Suppressor macrophage treated with lipopolysaccharide for 4 hours (primary cell): Measurements from ENCODE around the gene SORCS2.

ENCODE experiments used
- DNase-seq: peaks from one replicate; pipeline ENCODE4 v3.0.0-alpha.2; 2020

SORCS2 gene

GRCh38 chr4:7744142-7744804, 551.9 kb downstream of the SORCS2 start:
- DNase-seq = peak; percentile 78

DNA sequence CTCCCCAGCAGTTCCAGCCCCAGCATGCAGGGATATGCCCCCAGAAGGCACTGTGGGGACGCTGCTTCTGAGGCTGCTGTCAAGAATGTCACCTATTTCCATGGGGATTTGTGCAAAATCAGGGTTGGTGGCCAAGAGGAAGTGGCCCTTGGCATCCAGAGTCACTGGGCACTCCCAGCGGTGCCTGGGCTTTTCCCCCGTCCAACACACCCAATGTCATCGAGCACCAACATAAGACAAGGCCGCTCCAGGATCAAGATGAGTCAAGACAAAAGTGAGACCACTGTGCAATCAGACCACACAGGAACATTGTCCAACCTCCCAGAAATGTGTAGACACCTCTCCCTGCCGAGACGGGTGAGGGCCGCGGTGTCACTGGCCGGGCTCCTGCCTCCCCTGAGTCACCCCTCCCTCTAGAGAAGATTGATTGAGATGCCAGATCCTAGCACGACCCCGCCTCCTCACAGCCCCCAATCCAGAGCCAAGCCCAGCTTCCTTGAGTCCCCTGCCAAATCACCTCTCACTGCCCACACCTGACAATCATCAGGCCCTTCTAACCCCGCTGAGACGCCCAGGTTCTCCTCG, 553.1 kb downstream of the SORCS2 start:
- peak; percentile 74 for DNase-seq

DNA sequence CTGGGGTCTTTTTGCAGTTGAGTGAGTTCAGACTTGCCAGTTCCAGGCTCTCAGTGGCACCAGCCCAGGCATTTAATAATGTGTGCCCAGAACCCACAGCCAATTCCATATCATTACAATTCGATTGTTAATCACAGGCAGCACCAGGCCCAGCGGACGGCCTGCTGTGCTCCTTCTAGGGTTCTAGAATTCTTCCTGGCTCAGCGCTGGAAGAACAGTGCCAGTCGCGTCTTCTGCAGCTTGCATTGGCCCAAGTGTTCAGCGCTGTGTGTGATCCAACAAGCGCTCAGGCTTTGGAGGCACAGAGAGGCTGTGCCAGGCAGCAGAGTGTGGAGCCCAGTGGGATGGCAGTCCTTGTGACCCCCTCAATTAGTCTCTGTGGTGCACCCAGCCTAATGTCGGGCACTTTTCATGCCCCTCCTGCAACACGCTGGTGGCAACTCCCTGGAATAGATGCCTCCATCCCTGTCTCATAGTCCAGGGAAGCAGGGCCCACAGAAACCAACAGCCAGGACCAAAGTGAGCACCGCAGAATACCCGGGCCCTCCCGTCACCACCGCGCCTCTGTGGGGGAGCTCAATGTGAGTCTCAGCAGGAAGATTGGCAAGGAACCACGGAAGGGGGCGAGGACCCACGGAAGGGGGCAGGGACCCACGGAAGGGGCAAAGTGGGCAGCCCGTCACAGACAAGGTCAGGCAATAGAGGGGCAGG, 554.2 kb downstream of the SORCS2 start:
- DNase-seq = no peak

- peak; percentile 47 for DNase-seq
Observed at GRCh38 chr4:7747062-7747385, 554.7 kb downstream of the SORCS2 start.

- no peak for DNase-seq
Observed at GRCh38 chr4:7747566-7747965, 555.2 kb downstream of the SORCS2 start.

GRCh38 chr4:7750523-7750922, 558.2 kb downstream of the SORCS2 start:
- no peak for DNase-seq

- no peak for DNase-seq
Observed at GRCh38 chr4:7750972-7751371, 558.6 kb downstream of the SORCS2 start.

- DNase-seq = no peak
Observed at GRCh38 chr4:7752649-7753048, 560.3 kb downstream of the SORCS2 start.

DNA sequence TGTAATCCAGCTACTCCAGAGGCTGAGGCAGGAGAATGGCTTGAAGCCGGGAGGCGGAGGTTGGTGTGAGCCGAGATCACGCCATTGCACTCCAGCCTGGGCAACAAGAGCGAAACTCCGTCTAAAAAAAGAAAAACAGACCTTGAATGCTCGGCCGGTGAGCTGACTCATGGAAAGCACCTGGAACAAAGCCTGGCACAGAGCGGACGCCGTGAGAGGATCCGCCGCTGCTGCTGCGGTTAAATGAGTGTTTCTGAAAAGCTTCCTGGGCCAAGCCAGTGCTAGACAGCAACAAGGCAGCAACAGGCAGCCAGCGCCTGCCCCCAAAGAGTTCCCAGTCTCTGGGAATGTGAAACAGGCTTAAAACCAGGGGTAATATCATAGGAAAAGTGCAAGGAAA, 560.9 kb downstream of the SORCS2 start:
- DNase-seq = no peak

DNA sequence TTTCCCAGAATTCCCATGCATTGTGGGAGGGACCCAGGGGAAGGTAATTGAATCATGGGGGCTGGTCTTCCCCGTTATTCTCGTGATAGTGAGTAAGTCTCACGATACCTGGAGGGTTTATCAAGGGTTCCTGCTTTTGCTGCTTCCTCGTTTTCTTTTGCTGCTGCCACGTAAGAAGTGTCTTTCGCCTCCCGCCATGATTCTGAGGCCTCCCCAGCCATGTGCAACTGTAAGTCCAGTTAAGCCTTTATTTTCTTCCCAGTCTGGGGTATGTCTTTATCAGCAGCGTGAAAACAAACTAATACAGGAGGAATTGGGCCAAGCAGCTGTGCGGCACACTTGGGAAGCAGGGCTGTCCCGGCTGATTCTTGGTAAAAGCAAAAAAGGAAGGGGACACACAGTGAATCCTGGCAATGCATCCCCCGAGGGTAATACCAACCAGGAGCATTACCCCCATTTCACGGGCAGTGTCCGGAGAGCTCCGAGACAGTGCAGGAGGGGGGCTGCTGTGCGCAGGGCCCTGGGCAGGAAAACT, 561.7 kb downstream of the SORCS2 start:
- no peak for DNase-seq

DNA sequence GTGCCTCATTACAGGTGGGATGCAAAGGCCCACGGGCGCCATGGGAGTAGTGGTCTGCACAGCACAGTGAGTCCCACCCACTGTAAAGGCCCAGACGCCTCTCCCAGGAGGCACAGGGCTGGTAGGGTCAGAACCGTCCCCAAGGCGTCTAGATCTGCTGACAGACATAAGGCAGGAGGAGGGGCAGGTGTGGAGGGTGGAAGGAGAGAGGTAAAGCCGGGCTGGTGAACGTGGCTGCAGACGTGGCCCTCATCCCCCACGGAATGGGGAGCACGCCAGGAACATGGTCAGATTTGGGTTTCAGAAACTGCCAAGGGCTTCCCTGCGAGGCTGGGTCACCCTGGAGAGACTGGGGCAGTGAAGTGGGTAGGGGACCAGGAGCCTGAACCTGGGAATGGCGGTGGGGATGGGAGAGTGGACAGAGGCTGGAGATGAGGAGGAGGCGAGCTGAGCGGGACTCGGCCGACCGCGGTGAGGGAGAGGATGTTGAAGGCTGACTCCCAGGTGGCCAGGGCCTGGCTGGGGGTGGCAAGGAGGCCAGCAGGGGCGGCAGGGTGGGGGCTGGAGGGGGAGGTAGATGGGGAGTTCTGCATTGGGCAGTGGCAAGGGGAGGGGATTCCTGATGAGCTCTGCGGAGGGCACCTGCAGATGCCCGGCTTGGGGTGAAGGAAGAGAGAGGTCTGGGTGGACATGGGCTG, 562.4 kb downstream of the SORCS2 start:
- DNase-seq = no peak

- no peak for DNase-seq
Observed at GRCh38 chr4:7755561-7755960, 563.2 kb downstream of the SORCS2 start.

DNA sequence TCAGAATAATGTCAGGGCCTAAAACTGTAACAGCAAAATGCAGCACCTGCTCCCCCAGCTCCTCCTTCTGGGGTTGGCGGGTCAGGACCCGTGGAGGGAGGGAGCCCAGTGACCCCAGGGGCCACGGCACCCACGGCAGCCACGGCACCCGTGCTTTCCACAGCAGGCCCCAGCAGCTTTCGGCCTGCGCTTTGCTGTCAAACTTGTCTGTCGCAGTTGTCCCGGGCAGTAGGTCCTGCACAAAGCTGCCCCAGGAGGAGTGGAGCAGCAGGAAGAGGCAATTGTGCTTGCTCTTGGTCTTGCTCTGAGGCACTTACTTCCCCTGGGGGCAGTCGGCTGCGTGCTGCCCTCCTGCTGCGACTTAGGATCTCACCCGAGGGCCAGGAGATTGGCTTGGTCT, 563.7 kb downstream of the SORCS2 start:
- DNase-seq = no peak

- peak; percentile 69 for DNase-seq
Observed at GRCh38 chr4:7756561-7757355, 564.4 kb downstream of the SORCS2 start.

DNA sequence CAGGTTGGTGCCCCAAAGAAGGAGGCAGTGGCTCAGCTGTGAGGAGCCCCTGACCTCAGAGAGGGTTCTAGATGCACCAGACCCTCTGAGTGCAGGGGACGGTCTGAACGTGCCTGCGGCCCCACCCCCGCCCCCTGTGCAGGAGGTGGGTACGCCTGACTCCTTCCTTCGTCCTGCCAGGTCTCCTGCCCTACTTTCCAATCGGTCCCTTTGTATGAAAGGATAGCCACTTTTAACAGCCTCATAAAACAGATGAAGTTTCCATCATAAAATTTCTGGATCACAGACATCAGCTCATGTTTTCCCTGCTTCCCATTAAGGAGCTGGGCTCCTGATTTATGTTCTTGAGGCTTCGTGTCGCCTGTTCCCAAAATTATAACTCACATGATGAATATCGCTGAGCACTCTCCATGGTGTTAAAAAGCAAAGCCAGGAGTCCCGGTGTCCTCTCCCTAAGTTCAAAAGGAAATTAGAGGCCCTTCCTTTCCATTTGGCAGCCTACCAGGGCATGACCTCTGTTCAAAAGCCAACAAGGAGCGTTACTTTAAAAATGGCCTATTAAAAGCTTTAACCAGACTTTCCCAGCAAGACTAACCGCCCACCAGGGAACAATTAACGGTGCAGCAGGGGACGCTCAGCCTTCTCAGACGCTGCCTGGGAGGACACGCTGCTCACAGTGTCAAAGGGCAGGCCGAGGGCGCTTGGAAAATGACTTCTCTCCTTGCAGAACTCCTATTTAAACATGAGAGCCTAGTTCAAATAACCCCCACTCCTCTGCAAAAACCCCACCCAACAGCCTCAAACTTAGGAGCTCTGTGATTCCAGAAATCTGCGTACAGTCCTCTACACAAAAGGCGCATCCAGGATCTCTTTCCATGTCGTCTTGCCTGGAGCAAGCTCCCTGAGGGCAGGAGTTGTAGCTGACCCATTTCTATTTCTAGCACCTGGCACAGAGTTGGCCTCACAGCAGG, 565.4 kb downstream of the SORCS2 start:
- no peak for DNase-seq

GRCh38 chr4:7758476-7758875, 566.1 kb downstream of the SORCS2 start:
- DNase-seq = no peak

- no peak for DNase-seq
Observed at GRCh38 chr4:7759216-7759615, 566.9 kb downstream of the SORCS2 start.

- DNase-seq = no peak
Observed at GRCh38 chr4:7759635-7760034, 567.3 kb downstream of the SORCS2 start.

- DNase-seq = no peak
Observed at GRCh38 chr4:7760228-7760627, 567.9 kb downstream of the SORCS2 start.

GRCh38 chr4:7760706-7761105, 568.4 kb downstream of the SORCS2 start:
- DNase-seq = no peak

DNA sequence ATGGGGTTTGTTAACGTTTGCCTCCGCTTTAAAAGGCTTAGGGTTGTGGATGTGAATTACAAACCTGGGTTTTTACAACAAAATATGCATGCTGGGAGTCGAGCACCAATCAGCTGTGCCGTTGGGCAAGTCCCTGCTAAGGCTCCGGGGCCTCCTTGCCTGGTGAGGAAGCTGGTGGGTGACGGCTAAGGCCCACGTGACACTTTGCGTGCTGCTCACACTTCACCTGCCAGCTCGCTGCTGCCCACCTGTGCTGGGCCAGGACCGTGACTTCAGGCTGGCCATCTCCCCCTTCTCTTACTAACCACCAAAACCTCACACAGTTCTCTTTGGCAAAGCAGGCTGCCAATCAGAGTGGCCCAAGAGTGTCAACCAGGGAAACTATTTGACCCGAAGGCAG, 569.0 kb downstream of the SORCS2 start:
- DNase-seq = no peak

DNA sequence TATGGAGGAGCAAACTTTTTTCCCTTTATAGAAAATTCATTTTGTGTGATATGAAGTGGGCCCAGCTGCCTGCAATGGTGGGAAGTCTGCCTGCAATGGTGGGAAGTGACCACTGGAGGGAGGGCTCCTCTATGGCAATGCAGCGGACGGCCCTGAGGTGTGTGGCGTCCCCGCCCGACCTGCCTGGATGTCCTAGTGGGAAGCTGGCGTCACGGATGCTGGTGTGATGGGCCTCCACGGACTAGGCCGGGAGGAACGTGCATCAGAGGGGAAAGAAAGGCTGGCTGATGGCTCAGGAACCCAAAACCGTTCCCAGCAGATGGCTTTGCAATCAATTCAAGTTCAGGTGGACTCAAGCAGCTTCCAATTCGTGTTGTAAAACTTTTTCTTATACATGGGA, 569.4 kb downstream of the SORCS2 start:
- DNase-seq = peak; percentile 66
